Measurements from ENCODE around the gene CCL3. TPM values are rescaled to one million over a fixed set of nuclear protein-coding genes. Genes with fewer than 3 reads are reported as not detected.
"Not testable (repeated sequence)": the region's sequence is repeated elsewhere in the genome, so short reads cannot be mapped to it uniquely, and the experiment has no call there.

Gene CCL3
- total RNA-seq, 1 experiment from 2014 or later: not detected

DNA sequence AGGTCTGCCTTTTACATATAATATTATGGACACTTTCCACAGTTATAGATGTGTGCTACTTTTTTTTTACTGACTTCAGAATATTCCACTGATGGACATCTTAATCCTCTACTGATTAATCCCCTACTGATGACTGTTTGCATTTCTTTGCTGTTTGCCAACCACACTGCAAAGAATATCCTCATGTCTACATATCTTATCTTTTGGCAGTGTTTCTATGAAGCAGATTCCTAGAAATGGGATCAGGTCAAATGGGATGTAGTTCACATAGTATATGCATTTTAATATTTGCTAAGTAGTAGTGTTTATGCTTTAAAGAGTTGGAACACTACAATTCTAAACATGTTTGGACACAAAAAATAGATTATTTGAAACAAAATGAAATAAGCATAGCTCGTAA, 3.2 kb downstream of the CCL3 start:
- DNase-seq (ENCODE audit: low spot score): no peak

DNA sequence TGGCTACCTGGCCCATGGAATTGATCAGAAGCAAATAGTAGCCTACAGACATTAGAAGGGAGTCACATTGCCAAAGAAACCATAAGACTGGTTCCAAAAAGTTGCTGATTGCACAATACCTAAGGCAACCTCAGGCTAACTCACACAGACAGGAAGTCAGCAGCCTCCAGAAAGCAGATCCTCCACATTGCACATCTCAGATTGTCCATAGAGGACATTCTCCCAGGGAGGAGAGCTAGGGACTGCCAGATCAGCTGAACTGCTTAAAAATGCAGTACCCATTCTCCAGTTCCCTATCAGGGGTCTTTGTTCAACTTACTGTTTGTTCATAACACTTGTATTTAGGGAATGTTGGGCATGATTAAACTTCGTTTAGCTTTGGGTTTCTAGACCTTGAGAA, 4.2 kb downstream of the CCL3 start:
- no peak for DNase-seq (ENCODE audit: low spot score)

DNA sequence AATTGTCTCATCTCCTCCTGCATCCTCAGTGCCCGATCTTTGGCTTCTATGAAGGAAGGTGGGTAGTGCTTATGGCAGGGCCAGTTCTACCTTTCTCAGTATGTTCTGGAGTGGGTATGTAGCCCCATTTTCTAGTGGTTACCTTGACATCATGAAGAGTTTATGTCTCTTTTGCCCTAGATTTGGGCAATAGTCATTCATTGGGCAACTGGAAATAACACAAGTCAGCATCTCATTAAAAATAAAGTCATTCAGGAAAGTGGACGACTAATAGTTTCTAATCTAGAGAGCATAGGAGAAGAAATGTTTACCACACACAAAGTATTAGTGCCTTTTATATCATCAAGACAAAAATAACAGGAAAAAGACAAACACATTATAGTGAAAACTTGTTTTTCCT, 6.3 kb downstream of the CCL3 start:
- DNase-seq (ENCODE audit: low spot score): not testable (repeated sequence)

DNA sequence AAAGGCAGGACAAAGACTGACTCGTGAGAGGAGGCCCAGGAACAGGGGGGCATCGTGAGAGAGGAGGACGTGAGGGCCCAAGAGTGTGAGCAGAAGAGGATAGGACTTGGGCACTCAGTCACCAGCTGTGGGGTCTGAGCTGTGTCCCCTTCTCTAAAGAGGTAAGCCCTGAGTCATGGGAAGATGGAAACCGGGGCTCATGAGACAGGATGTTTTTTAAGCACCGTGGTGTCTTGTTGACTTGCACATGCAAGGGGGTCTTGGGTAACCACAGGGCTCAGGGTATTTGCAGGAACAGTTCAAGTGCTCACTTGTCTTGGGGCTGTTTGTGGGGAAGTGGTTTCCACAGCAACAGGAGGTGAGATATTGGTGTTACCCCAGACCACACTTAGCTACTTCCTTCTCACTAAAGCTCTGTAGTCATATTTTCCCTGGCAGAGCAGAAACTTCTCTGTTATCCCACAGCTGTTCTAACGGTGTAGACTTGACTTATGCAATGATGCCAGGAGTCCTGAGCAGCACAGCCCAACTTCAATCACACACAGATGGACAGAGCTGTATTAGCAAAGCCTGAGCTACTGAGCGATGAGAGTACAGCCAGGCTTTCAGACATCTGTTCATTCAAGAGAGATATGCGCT, 7.3 kb downstream of the CCL3 start:
- DNase-seq (ENCODE audit: low spot score): not testable (repeated sequence)

DNA sequence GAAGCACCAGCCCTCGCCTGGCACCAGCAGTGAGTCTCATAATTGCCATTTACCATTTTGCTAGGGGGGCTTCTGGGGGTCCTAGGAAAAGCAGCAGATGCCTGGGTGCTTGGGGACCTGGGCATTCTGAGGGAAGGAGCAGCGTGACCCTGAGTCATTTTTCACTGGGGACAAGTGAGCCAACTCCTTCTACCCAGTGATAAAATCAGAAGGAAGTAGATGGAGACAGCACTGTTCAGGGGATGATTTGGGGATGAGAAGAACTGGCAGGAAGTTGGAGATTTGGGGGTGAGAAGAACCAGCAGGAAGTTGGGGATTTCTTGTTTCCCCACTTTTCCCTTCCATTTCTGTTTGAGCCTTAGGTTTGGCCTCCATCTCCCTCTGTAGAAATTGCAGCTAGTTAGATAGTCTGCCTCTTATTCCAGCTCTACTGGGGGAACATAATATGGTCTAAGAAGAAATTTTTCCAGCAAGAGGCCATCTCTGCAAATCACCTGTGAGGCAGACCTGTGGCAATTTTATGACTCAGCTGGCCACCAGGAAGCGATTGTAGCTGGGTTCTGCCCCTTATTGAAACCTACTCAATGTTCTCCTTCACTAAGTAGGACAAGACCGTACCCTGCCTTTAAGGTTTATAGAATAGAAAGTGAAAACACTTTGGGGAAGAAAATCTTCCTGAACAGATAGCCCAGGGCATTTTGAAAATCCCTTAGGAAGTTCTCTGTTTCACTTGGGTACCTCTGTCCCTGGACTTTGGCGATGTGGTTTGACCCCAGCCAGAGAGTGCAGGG, 8.1 kb downstream of the CCL3 start:
- not testable (repeated sequence) for DNase-seq (ENCODE audit: low spot score)

GRCh38 chr17:36074365-36074764, 15.6 kb downstream of the CCL3 start:
- no peak for DNase-seq (ENCODE audit: low spot score)

- peak; percentile 14 for DNase-seq (ENCODE audit: low spot score)
These were observed 17.4 kb downstream of the CCL3 start for GRCh38 chr17:36072431-36073121.

DNA sequence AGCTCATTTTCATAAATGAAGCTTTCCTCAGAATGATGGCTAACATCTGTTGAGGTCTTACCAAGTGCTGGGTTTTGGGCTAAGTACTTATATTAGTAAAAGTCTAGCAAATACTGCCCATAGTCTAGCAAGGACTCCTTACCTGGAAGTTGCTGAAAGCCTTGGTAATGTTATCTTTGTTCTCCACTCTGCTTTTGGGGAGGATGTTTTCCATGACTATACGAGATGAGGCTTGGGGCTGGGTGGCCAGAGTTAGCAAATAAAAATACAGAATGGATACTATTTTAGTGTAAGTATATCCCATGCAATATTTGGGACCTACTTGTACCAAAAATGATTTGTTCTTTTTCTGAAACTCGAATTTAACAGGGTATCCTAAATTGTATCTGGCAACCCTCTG, 18.2 kb downstream of the CCL3 start:
- DNase-seq (ENCODE audit: low spot score): no peak

DNA sequence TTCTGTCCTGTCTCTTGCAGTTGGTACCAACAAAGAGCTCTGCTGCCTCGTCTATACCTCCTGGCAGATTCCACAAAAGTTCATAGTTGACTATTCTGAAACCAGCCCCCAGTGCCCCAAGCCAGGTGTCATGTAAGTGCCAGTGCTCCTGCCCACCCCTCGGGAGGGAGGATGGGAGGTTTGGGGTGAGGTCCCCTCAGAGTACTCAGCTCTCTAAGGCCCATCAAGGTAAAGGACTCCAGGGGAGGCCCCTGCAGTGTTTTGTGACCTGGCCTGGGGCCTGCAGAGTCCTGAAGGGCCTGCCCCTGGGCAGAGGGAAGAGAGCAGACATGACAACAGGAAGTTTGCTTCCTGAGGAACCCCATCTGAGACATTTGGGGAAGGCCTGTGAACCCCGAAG, 19.5 kb downstream of the CCL3 start:
- DNase-seq (ENCODE audit: low spot score): no peak

DNA sequence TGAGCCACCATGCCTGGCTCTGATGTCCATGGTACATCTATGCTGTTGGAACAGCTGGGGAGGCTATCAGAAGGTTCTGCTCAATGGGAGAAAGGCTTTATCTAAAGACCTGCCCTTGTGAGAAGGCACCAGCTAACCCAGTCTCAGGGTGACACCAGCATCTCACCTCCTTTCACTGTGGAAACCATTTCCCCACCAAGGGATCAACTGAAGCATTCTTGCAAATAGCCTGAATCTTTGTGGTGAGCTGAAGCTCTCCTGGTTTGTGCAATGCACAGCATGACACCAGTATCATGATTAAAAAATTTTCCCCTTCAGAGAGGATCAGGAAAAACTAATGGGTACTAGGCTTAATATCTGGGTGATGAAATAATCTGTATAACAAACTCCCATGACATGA, 20.8 kb downstream of the CCL3 start:
- DNase-seq (ENCODE audit: low spot score): no peak

DNA sequence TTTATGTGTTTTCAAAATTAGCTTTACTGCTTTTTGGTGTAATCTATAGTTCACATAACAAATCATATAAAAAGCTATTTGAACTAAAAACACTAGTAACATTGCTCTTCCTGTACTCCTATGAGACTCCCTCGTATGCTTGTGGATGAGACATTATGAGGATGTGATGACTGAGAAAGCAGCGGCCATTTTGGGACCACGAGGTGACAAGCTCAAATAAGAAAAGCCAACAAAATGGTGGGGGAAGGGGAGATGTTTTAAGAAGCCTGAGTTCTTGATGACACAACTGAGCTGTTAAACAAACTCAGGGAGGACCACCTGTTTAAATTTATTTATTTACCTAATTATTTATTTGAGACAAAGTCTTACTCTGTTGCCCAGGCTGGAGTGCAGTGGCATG, 21.4 kb downstream of the CCL3 start:
- DNase-seq (ENCODE audit: low spot score): no peak

DNA sequence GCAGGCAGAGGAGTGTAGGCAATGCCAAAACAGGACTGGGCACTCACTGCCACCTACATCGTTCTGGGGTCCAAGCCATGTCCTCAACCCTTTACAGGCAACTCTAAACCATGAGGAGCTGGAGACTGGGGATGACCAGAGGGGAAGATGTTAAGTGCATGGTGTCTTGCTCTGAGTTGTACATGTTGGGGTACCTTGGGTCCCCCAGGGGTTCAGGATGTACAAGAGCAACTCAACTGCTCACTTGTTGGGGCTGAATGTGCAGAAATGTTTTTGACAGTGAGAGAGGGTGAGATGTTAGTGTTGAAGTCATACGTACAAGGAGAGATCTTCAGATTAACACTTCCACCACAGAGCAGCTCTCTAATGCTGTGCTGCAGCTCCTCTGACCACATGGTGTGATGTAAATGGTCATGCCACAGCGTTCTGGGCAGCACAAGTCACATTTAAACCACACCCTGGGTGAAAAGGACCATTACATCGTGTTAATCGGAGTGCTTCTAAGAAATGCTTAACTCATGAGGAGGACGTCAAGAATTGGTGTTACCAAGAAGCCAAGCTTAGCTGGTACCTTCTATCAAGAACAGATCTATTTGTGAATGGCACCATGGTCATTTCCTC, 23.5 kb downstream of the CCL3 start:
- DNase-seq (ENCODE audit: low spot score): no peak

DNA sequence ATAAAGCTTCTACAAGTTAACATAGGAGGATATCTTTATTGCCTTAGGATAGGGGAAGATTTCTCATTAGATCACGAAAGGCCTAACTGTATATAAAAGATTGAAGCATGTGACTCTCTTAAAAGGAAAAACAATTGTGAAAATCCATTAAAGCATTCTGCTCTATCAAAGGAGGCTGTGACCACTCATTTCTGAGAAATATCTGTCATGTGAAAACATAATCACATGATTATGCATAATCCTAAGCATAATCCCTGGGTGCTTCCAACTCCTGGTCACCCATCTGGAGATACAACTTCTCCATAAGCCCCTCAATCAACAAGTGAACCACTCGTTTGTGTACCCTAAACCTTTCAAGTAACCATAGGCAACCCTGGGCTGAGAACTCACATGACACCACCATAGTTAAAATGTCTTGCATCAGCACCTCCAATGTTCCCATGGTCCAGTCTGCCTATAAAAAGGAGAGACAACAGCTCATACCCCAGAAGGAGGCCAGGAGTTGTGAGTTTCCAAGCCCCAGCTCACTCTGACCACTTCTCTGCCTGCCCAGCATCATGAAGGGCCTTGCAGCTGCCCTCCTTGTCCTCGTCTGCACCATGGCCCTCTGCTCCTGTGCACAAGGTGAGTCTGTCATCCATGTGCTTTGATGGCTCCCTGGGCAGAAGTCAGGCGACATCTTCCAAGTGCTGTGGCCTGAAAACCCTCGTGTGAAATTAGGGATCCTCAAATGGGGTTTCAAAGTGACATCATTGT, 26.0 kb downstream of the CCL3 start, which contains the start of gene CCL18:
Gene CCL18, plus strand, starts transcription at position 487 of the 756 bp plus-strand sequence. Its CDS starts 71 bp downstream, at position 558.
- DNase-seq (ENCODE audit: low spot score): no peak

DNA sequence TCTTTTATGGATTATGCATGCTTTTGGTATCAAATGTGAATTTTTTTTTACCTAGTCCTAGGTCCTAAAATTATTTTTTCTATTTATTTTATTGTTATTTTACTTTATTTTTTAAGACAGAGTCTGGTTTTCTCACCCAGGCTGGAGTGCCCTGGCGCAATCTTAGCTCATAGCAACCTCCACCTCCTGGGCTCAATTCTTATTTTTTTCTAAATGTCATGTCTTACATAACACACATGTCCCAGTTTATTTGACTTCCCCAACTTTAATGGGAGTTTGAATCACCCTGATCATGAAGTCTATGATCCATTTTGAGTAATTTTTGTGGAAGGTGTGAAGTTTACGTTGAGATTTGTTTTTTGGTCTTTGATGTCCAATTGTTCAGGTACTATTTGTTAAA, 29.1 kb downstream of the CCL3 start:
- DNase-seq (ENCODE audit: low spot score): no peak

GRCh38 chr17:36059406-36059805, 30.5 kb downstream of the CCL3 start:
- DNase-seq (ENCODE audit: low spot score): no peak

DNA sequence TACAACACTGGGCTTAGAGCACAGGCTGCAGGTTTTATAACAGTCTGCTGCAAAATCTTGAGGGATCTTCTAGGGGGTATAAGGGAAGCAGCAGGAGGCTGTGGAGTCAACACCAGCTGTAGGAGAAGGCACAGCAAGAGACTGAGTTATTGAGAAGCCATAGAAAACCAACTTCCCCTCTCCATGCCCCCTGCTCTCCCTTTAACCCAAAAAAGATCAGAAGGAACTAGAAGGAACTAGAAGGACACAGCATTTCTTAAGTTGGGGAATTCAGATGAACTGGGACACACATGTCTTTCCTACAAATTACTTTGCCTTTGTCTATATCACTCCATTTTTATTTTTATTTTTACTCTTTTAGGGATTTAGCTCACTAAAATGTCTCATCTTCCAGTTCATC, 32.0 kb downstream of the CCL3 start:
- DNase-seq (ENCODE audit: low spot score): no peak

DNA sequence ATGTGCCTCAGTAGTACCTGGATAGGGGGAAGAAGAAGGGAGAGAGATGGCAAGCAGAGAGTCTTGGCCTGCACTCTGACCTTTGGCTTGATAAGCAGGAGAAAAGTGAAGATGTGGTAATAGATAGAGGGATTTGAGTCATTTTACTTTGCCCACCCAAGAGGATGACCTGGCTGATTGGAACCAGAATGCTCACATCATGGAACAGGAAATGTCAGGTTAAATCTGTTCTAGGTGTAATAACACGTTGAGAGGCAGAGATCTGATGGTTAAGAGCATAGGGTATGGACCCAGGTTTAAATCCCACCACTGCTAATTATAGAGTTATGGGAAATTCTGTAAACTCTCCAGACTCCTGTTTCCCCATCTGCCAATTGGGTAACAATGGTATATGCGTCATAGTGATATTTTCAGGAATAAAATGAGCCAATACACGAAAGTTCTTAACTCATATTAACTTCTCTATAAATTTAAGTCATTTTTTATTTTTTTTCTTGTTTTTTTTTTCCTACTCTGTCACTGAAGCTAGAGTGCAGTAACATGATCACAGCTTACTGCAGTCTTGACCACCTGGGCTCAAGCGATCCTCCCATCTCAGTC, 33.9 kb downstream of the CCL3 start:
- DNase-seq (ENCODE audit: low spot score): no peak

DNA sequence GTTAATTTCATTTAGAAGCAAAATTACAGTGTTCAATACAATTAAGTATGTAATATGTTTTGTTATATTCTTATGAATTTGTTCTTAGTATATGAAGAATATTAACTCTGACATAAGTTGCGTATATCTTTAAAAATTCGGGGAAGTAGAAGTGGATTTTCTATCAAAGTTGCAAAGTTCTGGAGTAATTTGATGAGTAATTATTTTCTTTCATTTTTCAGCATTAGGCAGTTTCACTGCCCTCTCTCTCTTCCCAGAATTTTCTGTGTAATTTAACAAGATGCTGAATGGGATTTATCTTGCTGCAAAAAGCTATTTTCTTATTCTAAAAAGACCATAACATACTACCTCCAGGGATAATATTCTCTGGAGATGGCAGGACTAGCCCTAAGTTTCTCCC, 34.8 kb downstream of the CCL3 start:
- no peak for DNase-seq (ENCODE audit: low spot score)

DNA sequence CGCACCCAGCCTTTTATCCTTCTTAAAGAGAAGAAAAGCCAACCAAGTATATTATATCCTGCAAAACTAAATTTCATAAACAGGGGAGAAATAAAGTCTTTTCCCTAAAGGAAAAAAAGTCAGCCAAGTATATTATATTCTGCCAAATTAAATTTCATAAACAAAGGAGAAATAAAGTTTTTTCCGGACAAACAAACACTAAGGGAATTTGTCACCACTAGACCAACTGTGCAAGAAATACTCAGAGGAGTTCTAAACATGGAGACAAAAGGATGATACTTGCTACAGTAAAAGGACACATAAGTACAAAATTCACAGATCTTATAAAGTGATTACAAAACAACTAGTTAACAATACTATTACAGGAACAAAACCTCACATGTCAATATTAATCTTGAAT, 40.3 kb downstream of the CCL3 start:
- no peak for DNase-seq (ENCODE audit: low spot score)

GRCh38 chr17:36048066-36048465, 41.9 kb downstream of the CCL3 start:
- DNase-seq (ENCODE audit: low spot score): no peak
